ENCODE results near the gene C3orf18. TPM values are rescaled to one million over a fixed set of nuclear protein-coding genes. Genes with fewer than 3 reads are reported as not detected.

The C3orf18 gene
- total and polyA plus RNA-seq, 7 donors, result 7.3 to 30.1 (median 17.0) TPM

- TF ChIP-seq CTCF (IDR thresholded peaks at IDR 0.05), result no peak
- H3K4me3 ChIP-seq, result no peak overlapping the region
- intact Hi-C loops (cut with DNase I), result no loop called here
- H3K36me3 ChIP-seq (ENCODE audit: insufficient read depth in 1 of 2, low read depth in 1 of 2), result no peaks in the 10 kb centered on the region
- WGBS, 3 donors, result 29 to 41% (median 36%) methylated on average over 5 of the region's 5 CpGs
- H3K9me3 ChIP-seq, result no peaks in the 10 kb centered on the region
- peak in 1 of 2 donors; percentile 53 for DNase-seq
- H3K27me3 ChIP-seq (ENCODE audit: insufficient read depth in 3 of 3, low read length in 2 of 3), result no peaks in the 10 kb centered on the region
- H3K27ac ChIP-seq, result peak overlapping the region; percentile 67
- H3K4me1 ChIP-seq, result peaks cover 32% of the 10 kb centered on the region
- ATAC-seq, result peak; percentile 6 to 20 (median 10)
These were observed 25.0 kb upstream of the C3orf18 start for GRCh38 chr3:50592568-50592967.

- intact Hi-C loops (cut with DNase I), result no loop called here
- no peak for TF ChIP-seq CTCF (IDR thresholded peaks at IDR 0.05)
- WGBS, 3 donors, result 73 to 75% (median 74%) methylated on average over 7 to 9 of the region's 9 CpGs
- no peak for ATAC-seq
- Histone ChIP-seq H3K4me1 (peaks cover 45% of the 10 kb centered on the region), H3K4me3 (no peak overlapping the region), H3K27me3 (ENCODE audit: insufficient read depth in 3 of 3, low read length in 2 of 3) (no peaks in the 10 kb centered on the region), H3K36me3 (ENCODE audit: insufficient read depth in 1 of 2, low read depth in 1 of 2) (no peaks in the 10 kb centered on the region), H3K27ac (no peak overlapping the region), H3K9me3 (no peaks in the 10 kb centered on the region)
- peak in 1 of 2 donors; percentile 36 for DNase-seq
These were observed 23.7 kb upstream of the C3orf18 start for GRCh38 chr3:50591196-50591741.

GRCh38 chr3:50588759-50589433, 21.3 kb upstream of the C3orf18 start:
- intact Hi-C loops (cut with DNase I), result no loop called here
- 92 to 95% (median 92%) methylated on average over 4 of the region's 4 CpGs for WGBS, 3 donors
- Histone ChIP-seq H3K27ac (peak overlapping the region; percentile 69), H3K36me3 (ENCODE audit: insufficient read depth in 1 of 2, low read depth in 1 of 2) (no peaks in the 10 kb centered on the region), H3K4me3 (no peak overlapping the region), H3K27me3 (ENCODE audit: insufficient read depth in 3 of 3, low read length in 2 of 3) (no peaks in the 10 kb centered on the region), H3K9me3 (no peaks in the 10 kb centered on the region), H3K4me1 (peaks cover 68% of the 10 kb centered on the region)
- no peak for DNase-seq
- TF ChIP-seq CTCF (IDR thresholded peaks at IDR 0.05), result no peak
- ATAC-seq, result no peak

- WGBS, 3 donors, result 42 to 63% (median 44%) methylated on average over 17 of the region's 17 CpGs
- H3K4me3 ChIP-seq, result no peak overlapping the region
- H3K36me3 ChIP-seq (ENCODE audit: insufficient read depth in 1 of 2, low read depth in 1 of 2), result no peaks in the 10 kb centered on the region
- H3K27ac ChIP-seq, result peak overlapping the region; percentile 69
- ATAC-seq, result peak in 3 of 4 donors; percentile 2 to 18 (median 15)
- no peaks in the 10 kb centered on the region for H3K9me3 ChIP-seq
- no peaks in the 10 kb centered on the region for H3K27me3 ChIP-seq (ENCODE audit: insufficient read depth in 3 of 3, low read length in 2 of 3)
- intact Hi-C loops (cut with DNase I), result no loop called here
- peaks cover 73% of the 10 kb centered on the region for H3K4me1 ChIP-seq
- no peak for TF ChIP-seq CTCF (IDR thresholded peaks at IDR 0.05)
- peak in 1 of 2 donors; percentile 59 for DNase-seq
These were observed 20.5 kb upstream of the C3orf18 start for GRCh38 chr3:50587806-50588758.

Measured in psoas muscle (tissue), 8 donors.